ENCODE results near the gene PTRH1.

Gene PTRH1

GRCh38 chr9:127720865-127721227 lies 5.4 kb upstream of the PTRH1 start:
- H3K27ac ChIP-seq (replicated peaks): no peak overlapping the region
- H3K27me3 ChIP-seq (ENCODE audit: insufficient read depth, poor library complexity, severe bottlenecking): no peaks in the 10 kb centered on the region
- no peak for TF ChIP-seq CTCF (IDR thresholded peaks at IDR 0.05; ENCODE audit: insufficient read depth, low read length)
- no peak for TF ChIP-seq POLR2AphosphoS5 (IDR thresholded peaks at IDR 0.05; ENCODE audit: low read depth)
- TF ChIP-seq, protein P1, sequence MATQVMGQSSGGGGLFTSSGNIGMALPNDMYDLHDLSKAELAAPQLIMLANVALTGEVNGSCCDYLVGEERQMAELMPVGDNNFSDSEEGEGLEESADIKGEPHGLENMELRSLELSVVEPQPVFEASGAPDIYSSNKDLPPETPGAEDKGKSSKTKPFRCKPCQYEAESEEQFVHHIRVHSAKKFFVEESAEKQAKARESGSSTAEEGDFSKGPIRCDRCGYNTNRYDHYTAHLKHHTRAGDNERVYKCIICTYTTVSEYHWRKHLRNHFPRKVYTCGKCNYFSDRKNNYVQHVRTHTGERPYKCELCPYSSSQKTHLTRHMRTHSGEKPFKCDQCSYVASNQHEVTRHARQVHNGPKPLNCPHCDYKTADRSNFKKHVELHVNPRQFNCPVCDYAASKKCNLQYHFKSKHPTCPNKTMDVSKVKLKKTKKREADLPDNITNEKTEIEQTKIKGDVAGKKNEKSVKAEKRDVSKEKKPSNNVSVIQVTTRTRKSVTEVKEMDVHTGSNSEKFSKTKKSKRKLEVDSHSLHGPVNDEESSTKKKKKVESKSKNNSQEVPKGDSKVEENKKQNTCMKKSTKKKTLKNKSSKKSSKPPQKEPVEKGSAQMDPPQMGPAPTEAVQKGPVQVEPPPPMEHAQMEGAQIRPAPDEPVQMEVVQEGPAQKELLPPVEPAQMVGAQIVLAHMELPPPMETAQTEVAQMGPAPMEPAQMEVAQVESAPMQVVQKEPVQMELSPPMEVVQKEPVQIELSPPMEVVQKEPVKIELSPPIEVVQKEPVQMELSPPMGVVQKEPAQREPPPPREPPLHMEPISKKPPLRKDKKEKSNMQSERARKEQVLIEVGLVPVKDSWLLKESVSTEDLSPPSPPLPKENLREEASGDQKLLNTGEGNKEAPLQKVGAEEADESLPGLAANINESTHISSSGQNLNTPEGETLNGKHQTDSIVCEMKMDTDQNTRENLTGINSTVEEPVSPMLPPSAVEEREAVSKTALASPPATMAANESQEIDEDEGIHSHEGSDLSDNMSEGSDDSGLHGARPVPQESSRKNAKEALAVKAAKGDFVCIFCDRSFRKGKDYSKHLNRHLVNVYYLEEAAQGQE (IDR thresholded peaks at IDR 0.05; ENCODE audit: insufficient replicate concordance, low read depth): no peak
- TF ChIP-seq SPI1 (IDR thresholded peaks at IDR 0.05; ENCODE audit: borderline replicate concordance, low read depth): no peak
- TF ChIP-seq GABPA (IDR thresholded peaks at IDR 0.05; ENCODE audit: low read depth): no peak
- H3K4me3 ChIP-seq (replicated peaks; ENCODE audit: insufficient read depth, low read length): no peak overlapping the region
- DNase-seq (ENCODE audit: low read depth in 1 of 2, low spot score in 1 of 2): no peak

DNA sequence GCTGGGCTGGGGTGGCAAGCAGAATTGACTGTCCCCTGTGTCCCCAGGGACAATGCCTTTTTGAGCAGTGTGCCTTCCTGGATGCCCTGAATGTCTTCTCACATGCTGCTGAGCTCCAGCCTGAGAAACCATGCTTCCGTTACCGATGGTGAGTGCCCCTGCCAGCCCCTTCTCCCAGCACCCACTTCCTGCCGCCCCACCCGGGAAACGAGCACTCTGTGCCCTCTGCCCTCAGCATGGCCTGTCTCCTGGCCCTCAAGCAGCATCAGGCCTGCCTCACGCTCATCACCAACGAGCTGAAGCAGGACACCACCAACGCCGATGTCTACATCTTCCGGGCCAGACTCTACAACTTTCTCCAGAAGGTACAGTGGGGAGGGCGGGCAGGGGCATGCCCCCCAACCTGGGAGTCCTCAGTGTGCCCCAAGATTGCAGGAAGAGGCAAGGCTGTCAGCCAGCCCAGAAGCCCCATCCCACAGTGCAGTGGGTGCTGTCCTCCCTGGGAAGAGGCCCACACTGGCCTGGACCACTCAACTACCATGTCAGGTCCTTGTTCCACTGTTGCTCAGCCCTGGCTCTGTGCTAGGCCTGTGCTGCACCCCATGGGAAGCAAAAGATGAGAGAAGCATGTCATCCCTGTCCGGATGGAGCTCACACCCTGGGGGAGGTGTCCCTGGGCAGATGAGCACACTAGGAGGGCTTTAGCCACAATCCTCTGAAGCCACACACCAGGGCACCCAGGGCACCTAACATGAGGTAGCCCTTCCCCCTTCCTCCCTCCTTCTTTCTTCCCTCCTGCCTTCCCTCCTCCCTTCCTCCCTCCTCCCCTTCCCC lies 4.8 kb upstream of the PTRH1 start:
- TF ChIP-seq SPI1 (IDR thresholded peaks at IDR 0.05; ENCODE audit: borderline replicate concordance, low read depth): no peak
- TF ChIP-seq POLR2AphosphoS5 (IDR thresholded peaks at IDR 0.05; ENCODE audit: low read depth): no peak
- TF ChIP-seq, protein P1 (IDR thresholded peaks at IDR 0.05; ENCODE audit: insufficient replicate concordance, low read depth): no peak
- TF ChIP-seq CTCF (IDR thresholded peaks at IDR 0.05; ENCODE audit: insufficient read depth, low read length): no peak
- no peak for TF ChIP-seq GABPA (IDR thresholded peaks at IDR 0.05; ENCODE audit: low read depth)
- DNase-seq (ENCODE audit: low read depth in 1 of 2, low spot score in 1 of 2): peak in 1 of 2 experiments; percentile 28
- H3K4me3 ChIP-seq (replicated peaks; ENCODE audit: insufficient read depth, low read length): no peak overlapping the region

DNA sequence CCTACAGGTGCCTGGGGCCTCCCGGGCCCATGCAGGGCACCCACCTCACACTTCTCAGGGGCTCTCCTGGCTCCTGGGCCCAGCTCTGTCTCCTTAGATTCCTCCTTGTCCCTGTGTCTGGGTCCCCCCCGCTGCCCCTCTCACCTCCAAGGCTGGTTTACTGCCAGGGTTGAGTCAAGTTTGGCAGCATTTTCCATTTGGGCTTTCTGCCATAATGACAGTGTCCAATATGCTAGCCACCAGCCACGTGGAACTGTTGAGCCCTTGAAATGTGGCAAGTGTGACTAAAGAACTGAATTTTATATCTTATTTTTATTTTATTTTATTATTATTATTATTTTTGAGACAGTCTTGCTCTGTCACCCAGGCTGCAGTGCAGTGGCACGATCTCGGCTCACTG lies 2.3 kb upstream of the PTRH1 start:
- TF ChIP-seq POLR2AphosphoS5 (IDR thresholded peaks at IDR 0.05; ENCODE audit: low read depth): no peak
- no peak for TF ChIP-seq GABPA (IDR thresholded peaks at IDR 0.05; ENCODE audit: low read depth)
- no peak for TF ChIP-seq SPI1 (IDR thresholded peaks at IDR 0.05; ENCODE audit: borderline replicate concordance, low read depth)
- TF ChIP-seq, protein P1 (IDR thresholded peaks at IDR 0.05; ENCODE audit: insufficient replicate concordance, low read depth): no peak
- TF ChIP-seq CTCF (IDR thresholded peaks at IDR 0.05; ENCODE audit: insufficient read depth, low read length): no peak
- Histone ChIP-seq H3K27ac (replicated peaks) (no peak overlapping the region), H3K4me3 (replicated peaks; ENCODE audit: insufficient read depth, low read length) (no peak overlapping the region), H3K27me3 (ENCODE audit: insufficient read depth, poor library complexity, severe bottlenecking) (no peaks in the 10 kb centered on the region)
- no peak for DNase-seq (ENCODE audit: low read depth in 1 of 2, low spot score in 1 of 2)

More for the DNA sequence above, 4.8 kb upstream of the PTRH1 start:
- Histone ChIP-seq H3K27me3 (ENCODE audit: insufficient read depth, poor library complexity, severe bottlenecking) (no peaks in the 10 kb centered on the region), H3K27ac (replicated peaks) (no peak overlapping the region)
